ENCODE measurements around the gene ABCB1.

GRCh38 chr7:87566311-87566900 lies 34.3 kb downstream of the ABCB1 start:
- TF ChIP-seq CTCF (IDR thresholded peaks at IDR 0.05; ENCODE audit: low read depth, low read length), result no peak
- TF ChIP-seq EZH2phosphoT487 (IDR thresholded peaks at IDR 0.05; ENCODE audit: low read depth), result no peak
